HG03442 (cell line): ENCODE results near the gene SYNGR1.
"Not testable (repeated sequence)": the region's sequence is repeated elsewhere in the genome, so short reads cannot be mapped to it uniquely, and the experiment has no call there.

Experiments used
- ATAC-seq: cut with Tn5 transposase; IDR thresholded peaks from one replicate; pipeline ENCODE4 v1.9.1; 2021; ENCODE audit warnings: mild to moderate bottlenecking, moderate library complexity; ENCODE audit not compliant: unreplicated experiment

SYNGR1 gene

GRCh38 chr22:39405346-39406085 lies 55.7 kb downstream of the SYNGR1 start:
- ATAC-seq = no peak

GRCh38 chr22:39408173-39408572 lies 58.4 kb downstream of the SYNGR1 start:
- ATAC-seq = no peak

GRCh38 chr22:39408807-39409206 lies 59.0 kb downstream of the SYNGR1 start:
- no peak for ATAC-seq

GRCh38 chr22:39409516-39410029 lies 59.8 kb downstream of the SYNGR1 start:
- no peak for ATAC-seq

- no peak for ATAC-seq
Observed at GRCh38 chr22:39410264-39410663, 60.5 kb downstream of the SYNGR1 start.

- ATAC-seq = not testable (repeated sequence)
Observed at GRCh38 chr22:39411828-39412365, 62.1 kb downstream of the SYNGR1 start.

GRCh38 chr22:39413204-39413603 lies 63.4 kb downstream of the SYNGR1 start:
- ATAC-seq = not testable (repeated sequence)

- no peak for ATAC-seq
Observed at GRCh38 chr22:39414377-39414776, 64.6 kb downstream of the SYNGR1 start.

GRCh38 chr22:39414886-39415285 lies 65.1 kb downstream of the SYNGR1 start:
- ATAC-seq = no peak

GRCh38 chr22:39415506-39415905 lies 65.7 kb downstream of the SYNGR1 start:
- ATAC-seq = no peak

- no peak for ATAC-seq
Observed at GRCh38 chr22:39416319-39416718, 66.5 kb downstream of the SYNGR1 start.

- ATAC-seq = no peak
Observed at GRCh38 chr22:39417641-39418040, 67.8 kb downstream of the SYNGR1 start.

GRCh38 chr22:39418696-39419095 lies 68.9 kb downstream of the SYNGR1 start:
- no peak for ATAC-seq

- ATAC-seq = no peak
Observed at GRCh38 chr22:39419096-39419495, 69.3 kb downstream of the SYNGR1 start.

GRCh38 chr22:39419911-39420310 lies 70.1 kb downstream of the SYNGR1 start:
- no peak for ATAC-seq

GRCh38 chr22:39421691-39422090 lies 71.9 kb downstream of the SYNGR1 start:
- ATAC-seq = no peak

GRCh38 chr22:39422101-39422500 lies 72.3 kb downstream of the SYNGR1 start:
- no peak for ATAC-seq

GRCh38 chr22:39422721-39423120 lies 72.9 kb downstream of the SYNGR1 start:
- ATAC-seq = no peak

GRCh38 chr22:39423976-39424375 lies 74.2 kb downstream of the SYNGR1 start:
- ATAC-seq = no peak

GRCh38 chr22:39426380-39427043 lies 76.7 kb downstream of the SYNGR1 start:
- ATAC-seq = no peak

GRCh38 chr22:39427751-39428596 lies 78.2 kb downstream of the SYNGR1 start:
- no peak for ATAC-seq
